H1 (cell line): Measurements from ENCODE around the gene FHAD1. TPM values are rescaled to one million over a fixed set of nuclear protein-coding genes. Genes with fewer than 3 reads are reported as not detected.

Experiments used
- BCL11A ChIP-seq, 2 experiments: IDR thresholded peaks; one replicate each; pipeline ENCODE4 v1.6.1; 2011; ENCODE audit warnings: low read depth in 2 of 2, low read length in 2 of 2, mild to moderate bottlenecking in 2 of 2
- GABPA ChIP-seq: IDR thresholded peaks from 2 replicates; pipeline ENCODE4 v1.6.1; 2011; ENCODE audit warnings: mild to moderate bottlenecking, low read length, moderate library complexity, borderline replicate concordance; ENCODE audit not compliant: insufficient read depth
- NANOG ChIP-seq: IDR thresholded peaks from 2 replicates; pipeline ENCODE4 v1.6.1; 2011; ENCODE audit warnings: low read length, low read depth, mild to moderate bottlenecking, inconsistent platforms; ENCODE audit not compliant: insufficient read depth, poor library complexity, severe bottlenecking
- POLR2A ChIP-seq, 2 experiments: IDR thresholded peaks; 1 replicate in 1 of 2; 2 replicates in 1 of 2; pipeline ENCODE4 v1.6.1; 2011; ENCODE audit warnings: low read depth in 2 of 2, low read length in 2 of 2, mild to moderate bottlenecking in 2 of 2; ENCODE audit errors: control extremely low read depth in 1 of 2
- TBP ChIP-seq: IDR thresholded peaks from 2 replicates; pipeline ENCODE4 v1.6.1; 2011; ENCODE audit warnings: low read depth, low read length, improper control_type of control experiment
- polyA plus RNA-seq, 7 experiments: library from polyadenylated mRNA; depleted of rRNA in 3 of 7; stranded (reverse) in 5 of 7; unstranded in 2 of 7; fragments of >200 nt in 5 of 7; fragments of 200-250 nt in 2 of 7; gene quantifications; 1 replicate in 5 of 7; 2 replicates in 1 of 7; 4 replicates in 1 of 7; pipeline versions ENCODE4 v1.2.1 to v1.2.3, GENCODE V29; 2011 to 2013; ENCODE audit warnings: missing spikeins in 2 of 7, mixed read lengths in 2 of 7
- total RNA-seq: library from RNA; stranded (reverse); fragmentation: NEBNext Ultra II Directional; extraction: Animal tissue kit (Norgen Biotek cat#: 25700); gene quantifications from 2 replicates; pipeline ENCODE4 v1.2.1, GENCODE V29; 2021
- TF ChIP-seq, protein P1 (sequence below): fragments of 300-600 bp; sonication (generic); IDR thresholded peaks from 2 replicates; pipeline ENCODE4 v1.7.1; 2012; ENCODE audit warnings: low read length, moderate library complexity, mild to moderate bottlenecking, inconsistent platforms; ENCODE audit not compliant: insufficient replicate concordance
- TF ChIP-seq, protein P2 (sequence below), 3 experiments: IDR thresholded peaks; 1 replicate in 2 of 3; 2 replicates in 1 of 3; pipeline versions ENCODE4 v1.5.1 to v1.6.1; 2011; ENCODE audit warnings: low read length in 3 of 3, mild to moderate bottlenecking in 3 of 3, inconsistent platforms in 2 of 3, low read depth in 1 of 3, moderate library complexity in 1 of 3; ENCODE audit not compliant: insufficient read depth in 1 of 3; ENCODE audit errors: control extremely low read depth in 1 of 3
- TF ChIP-seq, protein P3 (sequence below): IDR thresholded peaks from 2 replicates; pipeline ENCODE4 v1.6.1; 2011; ENCODE audit warnings: low read length, improper control_type of control experiment

The FHAD1 gene
- total and polyA plus RNA-seq, 2 of the 8 experiments (the other 6 are each of a cell fraction or from before 2014, with no cell fraction given): 0.39 to 0.69 TPM

GRCh38 chr1:15344380-15344779, 97.4 kb downstream of the FHAD1 start (continued):
- TF ChIP-seq, protein P1, sequence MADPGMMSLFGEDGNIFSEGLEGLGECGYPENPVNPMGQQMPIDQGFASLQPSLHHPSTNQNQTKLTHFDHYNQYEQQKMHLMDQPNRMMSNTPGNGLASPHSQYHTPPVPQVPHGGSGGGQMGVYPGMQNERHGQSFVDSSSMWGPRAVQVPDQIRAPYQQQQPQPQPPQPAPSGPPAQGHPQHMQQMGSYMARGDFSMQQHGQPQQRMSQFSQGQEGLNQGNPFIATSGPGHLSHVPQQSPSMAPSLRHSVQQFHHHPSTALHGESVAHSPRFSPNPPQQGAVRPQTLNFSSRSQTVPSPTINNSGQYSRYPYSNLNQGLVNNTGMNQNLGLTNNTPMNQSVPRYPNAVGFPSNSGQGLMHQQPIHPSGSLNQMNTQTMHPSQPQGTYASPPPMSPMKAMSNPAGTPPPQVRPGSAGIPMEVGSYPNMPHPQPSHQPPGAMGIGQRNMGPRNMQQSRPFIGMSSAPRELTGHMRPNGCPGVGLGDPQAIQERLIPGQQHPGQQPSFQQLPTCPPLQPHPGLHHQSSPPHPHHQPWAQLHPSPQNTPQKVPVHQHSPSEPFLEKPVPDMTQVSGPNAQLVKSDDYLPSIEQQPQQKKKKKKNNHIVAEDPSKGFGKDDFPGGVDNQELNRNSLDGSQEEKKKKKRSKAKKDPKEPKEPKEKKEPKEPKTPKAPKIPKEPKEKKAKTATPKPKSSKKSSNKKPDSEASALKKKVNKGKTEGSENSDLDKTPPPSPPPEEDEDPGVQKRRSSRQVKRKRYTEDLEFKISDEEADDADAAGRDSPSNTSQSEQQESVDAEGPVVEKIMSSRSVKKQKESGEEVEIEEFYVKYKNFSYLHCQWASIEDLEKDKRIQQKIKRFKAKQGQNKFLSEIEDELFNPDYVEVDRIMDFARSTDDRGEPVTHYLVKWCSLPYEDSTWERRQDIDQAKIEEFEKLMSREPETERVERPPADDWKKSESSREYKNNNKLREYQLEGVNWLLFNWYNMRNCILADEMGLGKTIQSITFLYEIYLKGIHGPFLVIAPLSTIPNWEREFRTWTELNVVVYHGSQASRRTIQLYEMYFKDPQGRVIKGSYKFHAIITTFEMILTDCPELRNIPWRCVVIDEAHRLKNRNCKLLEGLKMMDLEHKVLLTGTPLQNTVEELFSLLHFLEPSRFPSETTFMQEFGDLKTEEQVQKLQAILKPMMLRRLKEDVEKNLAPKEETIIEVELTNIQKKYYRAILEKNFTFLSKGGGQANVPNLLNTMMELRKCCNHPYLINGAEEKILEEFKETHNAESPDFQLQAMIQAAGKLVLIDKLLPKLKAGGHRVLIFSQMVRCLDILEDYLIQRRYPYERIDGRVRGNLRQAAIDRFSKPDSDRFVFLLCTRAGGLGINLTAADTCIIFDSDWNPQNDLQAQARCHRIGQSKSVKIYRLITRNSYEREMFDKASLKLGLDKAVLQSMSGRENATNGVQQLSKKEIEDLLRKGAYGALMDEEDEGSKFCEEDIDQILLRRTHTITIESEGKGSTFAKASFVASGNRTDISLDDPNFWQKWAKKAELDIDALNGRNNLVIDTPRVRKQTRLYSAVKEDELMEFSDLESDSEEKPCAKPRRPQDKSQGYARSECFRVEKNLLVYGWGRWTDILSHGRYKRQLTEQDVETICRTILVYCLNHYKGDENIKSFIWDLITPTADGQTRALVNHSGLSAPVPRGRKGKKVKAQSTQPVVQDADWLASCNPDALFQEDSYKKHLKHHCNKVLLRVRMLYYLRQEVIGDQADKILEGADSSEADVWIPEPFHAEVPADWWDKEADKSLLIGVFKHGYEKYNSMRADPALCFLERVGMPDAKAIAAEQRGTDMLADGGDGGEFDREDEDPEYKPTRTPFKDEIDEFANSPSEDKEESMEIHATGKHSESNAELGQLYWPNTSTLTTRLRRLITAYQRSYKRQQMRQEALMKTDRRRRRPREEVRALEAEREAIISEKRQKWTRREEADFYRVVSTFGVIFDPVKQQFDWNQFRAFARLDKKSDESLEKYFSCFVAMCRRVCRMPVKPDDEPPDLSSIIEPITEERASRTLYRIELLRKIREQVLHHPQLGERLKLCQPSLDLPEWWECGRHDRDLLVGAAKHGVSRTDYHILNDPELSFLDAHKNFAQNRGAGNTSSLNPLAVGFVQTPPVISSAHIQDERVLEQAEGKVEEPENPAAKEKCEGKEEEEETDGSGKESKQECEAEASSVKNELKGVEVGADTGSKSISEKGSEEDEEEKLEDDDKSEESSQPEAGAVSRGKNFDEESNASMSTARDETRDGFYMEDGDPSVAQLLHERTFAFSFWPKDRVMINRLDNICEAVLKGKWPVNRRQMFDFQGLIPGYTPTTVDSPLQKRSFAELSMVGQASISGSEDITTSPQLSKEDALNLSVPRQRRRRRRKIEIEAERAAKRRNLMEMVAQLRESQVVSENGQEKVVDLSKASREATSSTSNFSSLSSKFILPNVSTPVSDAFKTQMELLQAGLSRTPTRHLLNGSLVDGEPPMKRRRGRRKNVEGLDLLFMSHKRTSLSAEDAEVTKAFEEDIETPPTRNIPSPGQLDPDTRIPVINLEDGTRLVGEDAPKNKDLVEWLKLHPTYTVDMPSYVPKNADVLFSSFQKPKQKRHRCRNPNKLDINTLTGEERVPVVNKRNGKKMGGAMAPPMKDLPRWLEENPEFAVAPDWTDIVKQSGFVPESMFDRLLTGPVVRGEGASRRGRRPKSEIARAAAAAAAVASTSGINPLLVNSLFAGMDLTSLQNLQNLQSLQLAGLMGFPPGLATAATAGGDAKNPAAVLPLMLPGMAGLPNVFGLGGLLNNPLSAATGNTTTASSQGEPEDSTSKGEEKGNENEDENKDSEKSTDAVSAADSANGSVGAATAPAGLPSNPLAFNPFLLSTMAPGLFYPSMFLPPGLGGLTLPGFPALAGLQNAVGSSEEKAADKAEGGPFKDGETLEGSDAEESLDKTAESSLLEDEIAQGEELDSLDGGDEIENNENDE: no peak
- TF ChIP-seq, protein P2, sequence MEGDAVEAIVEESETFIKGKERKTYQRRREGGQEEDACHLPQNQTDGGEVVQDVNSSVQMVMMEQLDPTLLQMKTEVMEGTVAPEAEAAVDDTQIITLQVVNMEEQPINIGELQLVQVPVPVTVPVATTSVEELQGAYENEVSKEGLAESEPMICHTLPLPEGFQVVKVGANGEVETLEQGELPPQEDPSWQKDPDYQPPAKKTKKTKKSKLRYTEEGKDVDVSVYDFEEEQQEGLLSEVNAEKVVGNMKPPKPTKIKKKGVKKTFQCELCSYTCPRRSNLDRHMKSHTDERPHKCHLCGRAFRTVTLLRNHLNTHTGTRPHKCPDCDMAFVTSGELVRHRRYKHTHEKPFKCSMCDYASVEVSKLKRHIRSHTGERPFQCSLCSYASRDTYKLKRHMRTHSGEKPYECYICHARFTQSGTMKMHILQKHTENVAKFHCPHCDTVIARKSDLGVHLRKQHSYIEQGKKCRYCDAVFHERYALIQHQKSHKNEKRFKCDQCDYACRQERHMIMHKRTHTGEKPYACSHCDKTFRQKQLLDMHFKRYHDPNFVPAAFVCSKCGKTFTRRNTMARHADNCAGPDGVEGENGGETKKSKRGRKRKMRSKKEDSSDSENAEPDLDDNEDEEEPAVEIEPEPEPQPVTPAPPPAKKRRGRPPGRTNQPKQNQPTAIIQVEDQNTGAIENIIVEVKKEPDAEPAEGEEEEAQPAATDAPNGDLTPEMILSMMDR (IDR thresholded peaks at IDR 0.05; ENCODE audit: control extremely low read depth in 1 of 3, insufficient read depth in 1 of 3, low read depth in 1 of 3, low read length in 3 of 3): no peak
- no peak for TF ChIP-seq GABPA
- TF ChIP-seq BCL11A (IDR thresholded peaks at IDR 0.05; ENCODE audit: low read depth in 2 of 2, low read length in 2 of 2): no peak
- TF ChIP-seq, protein P3, sequence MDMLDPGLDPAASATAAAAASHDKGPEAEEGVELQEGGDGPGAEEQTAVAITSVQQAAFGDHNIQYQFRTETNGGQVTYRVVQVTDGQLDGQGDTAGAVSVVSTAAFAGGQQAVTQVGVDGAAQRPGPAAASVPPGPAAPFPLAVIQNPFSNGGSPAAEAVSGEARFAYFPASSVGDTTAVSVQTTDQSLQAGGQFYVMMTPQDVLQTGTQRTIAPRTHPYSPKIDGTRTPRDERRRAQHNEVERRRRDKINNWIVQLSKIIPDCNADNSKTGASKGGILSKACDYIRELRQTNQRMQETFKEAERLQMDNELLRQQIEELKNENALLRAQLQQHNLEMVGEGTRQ: no peak
- no peak for TF ChIP-seq POLR2A (IDR thresholded peaks at IDR 0.05; ENCODE audit: control extremely low read depth in 1 of 2, low read depth in 2 of 2, low read length in 2 of 2)
- no peak for TF ChIP-seq TBP
- TF ChIP-seq NANOG: no peak
